22Rv1 (cell line): ENCODE results near the gene CYP2W1.

Experiments
- CTCF ChIP-seq: fragments of 450-650 bp; IDR thresholded peaks from 2 replicates; pipeline ENCODE4 v1.5.1; 2017; ENCODE audit warnings: mild to moderate bottlenecking
- ZFX ChIP-seq: fragments of 450-650 bp; IDR thresholded peaks from 2 replicates; pipeline ENCODE4 v1.6.1; 2017; ENCODE audit warnings: antibody characterized with exemption, borderline replicate concordance

- TF ChIP-seq CTCF (no peak), ZFX (no peak)
Observed at GRCh38 chr7:1026721-1027161, 43.8 kb downstream of the CYP2W1 start.
